Hematopoietic multipotent progenitor cell treated with erythropoietin and hydrocortisone succinate and interleukin-3 and kit ligand, for 8 days (in vitro differentiated cells): ENCODE measurements around the gene CALD1.

Source experiments
- DNase-seq: peaks from one replicate; pipeline ENCODE4 v3.0.0-alpha.2; 2015

The CALD1 gene

DNA sequence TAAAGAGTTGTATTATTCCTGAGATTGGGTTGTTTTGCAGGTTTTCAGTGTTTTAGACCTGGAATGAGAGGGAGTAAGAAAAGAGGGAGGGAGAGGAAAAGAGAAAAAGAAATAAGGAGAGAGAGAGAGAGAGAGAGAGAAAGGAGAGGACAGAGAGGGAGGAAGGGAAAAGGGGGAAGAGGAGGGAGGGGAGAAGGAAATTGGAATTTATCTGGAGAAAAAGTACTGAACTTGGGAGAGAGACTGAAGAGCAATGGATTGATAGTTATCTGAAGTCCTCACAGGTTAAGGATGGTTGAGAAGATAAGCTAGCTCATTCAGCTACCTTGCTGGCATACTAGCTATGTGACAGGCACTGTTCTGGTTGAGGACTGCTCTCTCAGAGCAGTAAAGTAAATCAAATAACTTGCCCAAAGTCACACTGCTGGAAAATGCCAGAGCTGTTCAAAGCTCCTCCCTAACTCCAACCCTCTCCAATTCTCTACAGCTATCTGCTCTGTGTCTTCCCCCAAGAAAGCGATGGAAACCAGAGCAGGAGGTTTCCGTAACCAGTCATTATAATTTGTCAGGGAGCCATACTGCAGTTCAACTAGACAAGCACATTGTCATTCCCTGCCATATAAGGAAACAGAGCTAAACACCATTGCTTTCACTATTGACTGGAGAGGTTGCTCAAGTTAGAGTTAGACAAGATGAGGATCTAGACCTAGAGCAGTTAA is 10.7 kb downstream of the CALD1 start:
- no peak for DNase-seq

DNA sequence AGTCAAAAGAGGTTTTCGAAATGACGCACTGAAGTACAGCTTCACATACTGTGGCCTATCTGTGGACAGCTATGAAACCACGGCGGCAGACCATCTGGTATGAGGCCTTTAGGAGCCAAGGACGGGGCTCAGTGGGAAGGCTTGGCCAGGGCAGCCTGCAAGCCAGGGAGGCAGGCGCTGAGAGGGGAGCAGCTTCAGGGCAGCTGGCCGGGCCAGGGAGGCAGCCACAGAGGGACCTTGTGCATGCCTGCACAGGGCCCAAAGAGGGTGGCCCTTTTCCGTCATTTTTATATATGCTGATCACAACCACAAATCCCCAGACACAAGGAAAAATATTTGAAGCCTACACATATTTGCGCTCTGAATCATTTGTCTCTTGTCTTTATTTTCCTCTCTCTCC is 13.5 kb downstream of the CALD1 start:
- no peak for DNase-seq

DNA sequence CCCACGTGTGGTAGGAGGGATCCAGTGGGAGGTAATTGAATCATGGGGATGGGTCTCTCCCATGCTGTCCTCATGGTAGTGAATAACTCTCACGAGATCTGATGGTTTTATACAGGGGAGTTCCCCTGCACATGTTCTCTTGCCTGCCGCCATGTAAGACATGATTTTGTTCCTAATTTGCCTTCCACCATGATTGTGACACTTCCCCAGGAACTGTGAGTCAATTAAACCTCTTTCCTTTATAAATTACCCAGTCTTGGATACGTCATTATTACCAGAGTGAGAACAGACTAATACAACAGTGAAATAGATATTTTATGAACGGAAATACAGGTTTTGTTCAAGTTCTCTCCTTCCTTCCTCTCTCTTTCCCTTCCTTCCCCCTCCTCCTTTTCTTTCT is 15.8 kb downstream of the CALD1 start:
- no peak for DNase-seq

DNA sequence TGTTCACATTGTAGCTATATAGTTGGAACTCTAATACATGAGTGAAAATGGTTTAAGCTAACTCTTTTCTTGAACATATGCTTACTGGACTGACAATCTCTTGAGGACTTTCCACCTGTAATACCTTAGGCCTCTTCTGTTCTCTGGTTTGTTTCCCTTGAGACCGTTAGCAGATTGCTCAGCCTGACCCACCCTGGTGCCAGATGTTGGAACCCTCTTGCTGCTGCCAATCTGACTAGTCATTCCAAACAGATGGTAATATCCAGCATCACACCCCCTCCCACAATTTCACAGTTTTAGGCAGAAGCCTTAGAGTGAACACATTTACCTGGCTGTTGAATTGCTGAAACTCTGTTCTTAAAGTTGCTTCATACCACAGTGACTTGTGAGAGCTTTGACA is 18.7 kb downstream of the CALD1 start:
- no peak for DNase-seq

DNA sequence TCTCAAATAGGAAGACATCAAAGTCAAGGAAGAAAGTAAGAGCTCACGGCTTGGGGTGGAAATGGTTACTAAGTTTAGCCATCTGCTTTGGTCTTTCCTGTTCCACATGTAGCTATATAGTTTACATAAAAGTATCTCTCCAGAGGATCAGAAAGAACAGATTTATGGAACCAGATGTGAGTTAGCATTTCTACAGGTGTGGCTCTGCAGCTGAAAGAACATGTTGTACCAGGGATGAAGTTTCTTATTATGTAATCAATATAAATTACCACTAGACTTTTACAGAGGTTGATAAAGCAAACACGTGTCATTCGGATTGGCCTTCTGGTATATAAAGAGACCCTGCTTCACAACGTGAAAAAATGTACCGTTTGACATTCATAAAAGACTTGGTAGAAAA is 19.9 kb downstream of the CALD1 start:
- DNase-seq, result no peak

DNA sequence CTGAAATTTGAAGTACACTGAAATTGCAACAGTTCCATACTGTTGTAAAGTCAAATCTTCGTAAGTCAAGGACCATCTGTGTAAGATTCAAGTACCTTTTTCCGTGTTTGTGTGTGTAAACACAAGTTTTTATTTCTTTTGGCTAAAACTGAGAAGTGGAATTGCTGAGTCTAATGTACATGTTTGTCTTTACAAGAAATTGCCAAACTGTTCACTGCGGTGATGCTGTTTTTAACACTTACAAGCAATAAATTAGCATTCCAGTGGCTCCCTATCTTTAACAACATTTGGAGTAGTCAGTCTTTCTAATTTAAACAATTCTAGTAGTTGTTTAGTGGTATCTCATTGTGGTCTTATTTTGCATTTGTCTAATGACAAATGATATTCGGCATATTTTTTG is 23.3 kb downstream of the CALD1 start:
- no peak for DNase-seq

DNA sequence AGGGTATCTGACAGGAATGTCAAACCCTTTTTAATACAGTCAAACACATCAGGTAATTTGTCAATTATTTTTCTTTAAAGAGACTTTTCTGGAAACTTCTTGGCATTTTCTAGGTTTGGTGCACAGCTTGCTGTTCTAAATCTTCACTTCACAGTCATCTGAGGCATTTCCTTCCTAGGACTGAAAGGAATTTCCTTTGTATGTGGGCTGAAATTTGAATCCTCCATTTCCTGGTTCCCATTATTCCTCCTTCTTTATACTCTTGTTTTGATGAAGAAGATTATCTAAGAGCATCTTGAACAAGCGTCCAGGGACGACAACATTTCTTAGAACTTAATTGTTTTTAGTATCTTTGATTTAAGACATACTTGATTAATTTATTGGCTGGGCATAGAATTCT is 24.9 kb downstream of the CALD1 start:
- DNase-seq, result no peak

DNA sequence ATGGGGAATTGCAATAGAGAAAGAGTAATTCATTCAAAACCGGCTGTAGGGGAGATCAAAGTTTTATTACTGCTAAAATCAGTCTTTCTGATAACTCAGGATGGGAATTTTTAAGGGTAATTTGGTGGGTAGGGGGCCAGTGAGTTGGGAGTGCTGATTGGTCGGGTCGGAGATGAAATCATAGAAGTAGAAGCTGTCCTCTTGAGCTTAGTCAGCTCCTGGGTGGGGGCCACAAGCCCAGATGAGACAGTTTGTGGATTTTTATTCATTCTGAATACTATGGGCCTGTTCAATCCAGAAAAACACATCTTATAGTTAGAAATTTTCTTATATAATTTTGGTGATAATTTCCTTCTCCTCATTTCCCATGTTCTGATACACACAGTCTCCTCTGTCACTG is 25.4 kb downstream of the CALD1 start:
- no peak for DNase-seq

DNA sequence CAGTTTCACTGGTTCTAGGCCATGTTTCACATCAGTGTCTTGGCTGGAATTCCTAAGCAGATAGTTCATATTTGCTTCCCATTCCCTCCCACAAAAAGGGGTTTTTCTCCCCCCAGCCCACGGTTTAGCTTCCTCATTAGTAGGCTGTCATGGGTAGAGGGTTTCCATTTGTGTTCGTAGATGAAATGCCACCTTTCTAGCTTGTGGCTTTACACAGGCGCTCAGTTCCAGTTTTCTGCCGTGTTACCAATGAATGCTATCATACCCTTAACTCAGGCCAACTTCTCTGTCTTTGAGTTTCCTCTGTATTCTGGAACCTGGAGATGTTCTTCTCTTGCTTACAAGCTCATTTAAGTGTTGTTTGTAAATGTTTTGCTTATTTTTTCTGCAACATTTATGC is 26.8 kb downstream of the CALD1 start:
- DNase-seq, result no peak

DNA sequence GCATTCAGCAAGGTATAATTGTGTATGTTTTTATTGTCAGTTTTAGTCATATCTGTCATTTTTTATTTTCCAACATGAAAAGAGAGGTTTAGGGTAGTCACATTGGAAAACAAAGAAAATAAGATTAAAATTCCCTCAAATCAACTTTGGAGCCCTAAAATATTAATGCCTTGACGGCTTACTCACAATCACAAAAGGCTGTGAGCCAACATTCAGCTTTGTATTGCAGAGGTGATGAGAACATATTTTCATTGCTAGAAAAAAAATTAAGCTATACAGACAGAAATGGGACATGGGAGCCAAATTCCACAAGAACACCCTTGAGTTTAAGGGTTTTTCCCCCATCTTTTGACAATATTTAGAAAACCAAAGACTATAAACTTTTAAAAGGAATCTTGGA is 30.2 kb downstream of the CALD1 start:
- DNase-seq, result no peak

DNA sequence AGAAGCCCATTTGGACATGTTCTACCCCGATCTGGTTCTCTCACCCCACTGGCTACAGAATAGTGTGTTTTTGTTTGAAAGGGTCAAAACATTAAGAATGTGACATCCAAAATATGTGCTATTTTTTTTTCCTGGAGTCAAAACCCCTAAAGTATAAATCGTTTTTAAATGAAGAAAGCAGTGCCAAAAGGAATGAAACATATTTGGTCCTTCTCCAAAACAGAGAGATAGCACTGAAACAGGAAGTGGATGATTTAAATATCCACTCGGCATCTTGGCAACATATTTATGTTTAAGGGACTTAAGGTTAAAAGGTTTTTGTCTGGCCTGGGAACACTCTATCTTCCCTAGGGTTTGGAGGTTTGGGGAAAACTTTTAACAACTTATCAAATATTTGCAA is 32.3 kb downstream of the CALD1 start:
- DNase-seq, result no peak

DNA sequence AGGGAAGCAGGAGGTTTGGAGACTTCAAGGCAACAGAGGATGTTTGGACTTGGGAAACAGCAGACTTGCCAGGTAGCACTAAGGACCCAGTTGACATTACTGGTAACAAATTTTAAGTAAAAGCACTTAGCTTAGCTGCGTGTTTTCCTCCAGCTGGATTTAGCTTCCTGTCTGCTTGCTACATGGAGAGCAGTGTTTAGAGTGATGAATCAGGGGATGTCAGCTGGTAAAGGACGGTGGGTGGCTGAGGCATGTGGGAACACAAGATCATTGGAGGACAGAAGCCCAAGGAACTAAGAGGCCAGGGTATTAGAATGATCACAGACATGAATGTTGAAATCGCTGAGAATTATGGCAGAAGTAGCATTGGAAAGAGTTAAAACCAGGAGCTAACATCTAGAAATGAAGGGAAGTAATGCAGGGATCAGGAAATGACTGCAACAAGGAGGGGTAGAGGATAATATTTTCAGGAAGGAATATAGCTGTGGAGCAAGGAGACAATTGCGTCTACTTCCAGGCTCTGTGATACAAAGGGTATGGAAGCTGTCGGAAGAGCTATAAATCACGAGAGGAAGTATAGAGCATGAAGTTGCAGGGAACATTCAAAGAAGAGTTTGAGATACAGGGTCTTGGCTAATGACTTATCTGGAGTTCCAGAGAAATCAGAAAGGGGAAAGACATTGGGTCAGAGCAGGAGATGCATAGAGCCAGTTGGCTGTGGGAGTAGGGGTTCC is 34.4 kb downstream of the CALD1 start:
- no peak for DNase-seq

DNA sequence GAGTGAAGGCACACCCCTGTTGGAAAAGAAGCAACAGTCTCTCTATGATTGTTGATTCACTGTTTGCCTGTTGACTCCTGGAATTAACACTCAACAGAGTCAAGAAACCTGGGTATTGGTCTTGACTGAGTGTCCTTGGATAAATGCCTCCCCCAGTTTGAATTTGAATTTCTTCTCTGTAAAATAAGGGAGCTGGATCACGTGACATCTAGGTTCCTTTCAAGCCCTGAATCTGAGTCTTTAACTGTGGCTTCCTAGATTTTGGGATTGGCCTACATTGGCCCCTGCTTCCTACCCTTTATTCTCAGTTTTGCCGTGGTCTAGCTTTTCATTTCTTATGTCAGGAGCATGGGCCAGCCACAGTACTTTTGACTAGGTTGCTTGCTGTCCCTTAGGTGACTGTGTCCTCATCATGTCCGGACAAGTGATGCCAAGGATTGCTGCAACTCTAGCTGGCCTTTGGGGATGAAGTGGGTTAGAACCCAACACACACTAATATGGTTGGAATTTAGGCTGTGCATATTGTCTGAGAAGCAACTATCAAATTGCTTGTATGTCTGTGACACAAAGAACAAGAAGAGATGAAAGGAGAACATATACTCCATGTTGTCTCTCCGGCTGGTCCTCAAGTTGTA is 35.4 kb downstream of the CALD1 start:
- no peak for DNase-seq

DNA sequence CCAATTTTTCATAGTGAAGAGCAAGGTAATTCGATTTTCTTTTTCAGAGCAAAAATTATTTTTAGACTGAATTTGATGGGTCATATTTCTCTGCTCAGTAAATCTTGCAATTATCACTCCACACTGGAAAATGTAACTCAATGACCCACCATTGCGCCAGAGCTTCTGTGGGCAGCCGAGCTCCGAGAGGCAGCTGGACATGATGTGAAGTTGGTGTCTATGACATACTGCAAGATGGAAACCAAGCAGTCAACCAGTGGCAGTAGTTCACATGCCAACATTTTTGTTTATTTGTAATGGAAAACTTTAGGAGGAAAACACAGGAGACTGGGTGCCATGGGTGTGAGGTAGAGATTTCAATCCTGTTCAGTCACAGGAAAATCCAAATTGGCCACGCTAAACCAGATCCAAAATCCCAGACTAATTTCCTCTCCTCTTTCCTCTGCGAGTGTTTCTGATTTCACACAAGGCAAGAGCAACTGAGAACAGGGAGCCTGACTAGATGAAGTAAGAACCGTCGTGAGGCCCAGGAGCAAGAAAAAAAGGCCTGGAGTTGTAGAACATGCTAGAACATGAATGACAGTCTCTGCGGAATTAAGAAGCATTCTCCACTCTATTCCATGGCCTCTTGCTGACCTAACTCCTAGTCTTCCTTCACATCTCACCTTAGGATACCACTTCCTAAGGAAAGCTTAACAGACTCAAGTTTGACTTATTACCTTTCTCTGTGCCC is 39.3 kb downstream of the CALD1 start:
- no peak for DNase-seq

DNA sequence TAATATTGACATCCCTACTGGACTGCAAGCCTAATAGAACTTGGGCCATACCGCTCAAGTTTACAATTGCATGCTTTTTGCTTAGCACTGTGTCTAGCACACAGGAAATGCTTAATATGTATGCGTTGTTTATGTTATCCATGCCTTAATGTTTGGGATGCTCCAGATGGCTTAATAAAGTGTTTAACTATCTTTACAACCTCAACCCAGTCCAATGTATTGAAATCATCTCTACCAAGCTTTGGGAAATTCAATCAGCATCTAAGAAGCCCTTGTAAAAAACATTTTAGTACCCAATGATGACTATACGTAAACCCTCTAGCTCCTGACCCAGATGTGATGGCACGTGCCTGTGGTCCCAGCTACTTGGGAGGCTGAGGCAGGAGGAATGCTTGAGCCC is 40.0 kb downstream of the CALD1 start:
- DNase-seq, result no peak

DNA sequence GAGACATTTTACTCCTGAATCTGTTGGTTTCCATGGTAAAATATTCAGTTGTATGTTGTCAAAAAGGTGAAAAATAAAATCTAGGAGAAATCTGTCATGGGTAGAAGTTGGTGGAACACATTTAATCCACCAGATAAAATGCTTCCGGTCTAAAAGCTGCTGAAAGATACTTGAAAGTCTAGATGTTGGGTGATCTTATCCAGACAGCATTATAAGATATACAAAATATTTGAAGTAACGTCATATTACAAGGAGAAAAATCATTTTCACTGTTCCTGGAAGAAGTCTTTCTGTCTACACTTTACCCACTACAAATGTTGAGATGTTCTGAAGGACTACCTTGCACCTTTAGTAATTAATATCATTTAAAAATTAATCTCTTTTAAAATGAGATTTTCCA is 40.9 kb downstream of the CALD1 start:
- no peak for DNase-seq

DNA sequence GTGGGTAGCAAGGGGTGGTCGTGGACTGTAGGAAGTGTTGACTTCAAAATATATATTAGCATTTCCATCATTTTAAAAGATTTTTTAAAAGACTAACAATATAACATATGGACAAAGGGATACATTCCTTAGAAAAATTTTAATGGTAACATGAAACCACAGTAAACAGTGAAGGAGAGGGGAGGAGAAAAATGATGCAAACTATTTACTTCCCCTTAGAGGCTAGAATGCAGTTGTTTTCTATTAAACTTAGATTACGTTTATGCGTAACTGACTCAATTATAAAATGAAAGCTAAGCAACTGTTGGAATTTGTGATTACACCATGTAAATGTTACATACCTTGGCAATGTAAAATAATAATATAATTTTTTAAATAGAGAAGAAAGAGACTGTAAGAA is 41.3 kb downstream of the CALD1 start:
- no peak for DNase-seq

DNA sequence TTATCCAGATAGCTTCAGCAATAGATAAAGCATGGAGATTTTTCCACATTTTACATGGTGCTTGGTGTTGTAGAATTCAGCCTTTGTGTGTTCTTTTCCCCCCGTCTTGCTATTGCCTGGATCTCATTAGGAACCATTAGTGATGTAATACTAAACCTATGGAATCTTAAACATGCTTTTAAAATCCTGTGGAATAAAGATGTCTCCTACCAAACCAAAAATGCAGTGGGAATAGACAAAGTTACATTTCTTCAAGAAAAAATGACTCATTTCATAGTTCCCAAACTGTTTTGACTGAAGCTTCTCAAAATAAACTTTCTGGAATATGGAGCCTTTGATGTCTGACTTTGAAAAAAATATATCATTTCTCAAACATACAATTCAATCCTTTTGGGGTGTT is 44.0 kb downstream of the CALD1 start:
- no peak for DNase-seq

DNA sequence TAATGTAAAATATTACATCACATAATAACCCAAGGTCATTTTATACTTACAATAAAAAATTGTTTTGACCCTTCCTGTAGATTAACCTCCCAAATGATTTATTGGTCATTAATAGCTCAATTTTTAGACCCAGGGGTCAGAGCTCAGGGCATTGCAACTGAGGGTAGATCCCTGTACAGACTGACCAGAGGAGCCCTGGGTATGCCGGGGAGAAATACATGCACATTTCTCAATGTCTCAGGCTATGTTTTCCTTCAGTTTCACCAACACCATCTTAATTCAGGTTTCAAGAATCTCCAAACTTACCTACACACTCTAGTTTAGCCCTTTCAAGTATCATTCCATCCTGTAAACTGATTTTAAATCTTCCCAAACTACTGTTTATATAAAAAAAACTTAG is 46.2 kb downstream of the CALD1 start:
- no peak for DNase-seq

DNA sequence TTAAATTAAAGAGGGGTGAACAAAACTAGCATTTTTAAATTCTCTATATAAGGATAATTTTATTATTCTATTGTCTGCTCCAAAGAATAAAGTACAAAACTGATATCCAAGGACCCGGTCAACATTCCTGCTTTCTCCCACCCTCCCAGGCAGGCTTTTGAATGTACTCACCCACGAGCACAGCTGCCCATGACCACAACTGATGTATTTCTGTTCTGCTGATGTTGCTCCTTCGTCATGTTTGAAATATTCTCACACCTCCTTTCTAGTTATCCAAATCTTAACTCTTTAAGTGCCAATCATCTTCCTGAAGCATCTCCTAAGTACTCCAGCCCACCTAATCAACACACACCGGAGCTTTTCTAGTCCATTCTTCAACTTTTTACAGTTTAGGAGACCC is 46.7 kb downstream of the CALD1 start:
- no peak for DNase-seq

DNA sequence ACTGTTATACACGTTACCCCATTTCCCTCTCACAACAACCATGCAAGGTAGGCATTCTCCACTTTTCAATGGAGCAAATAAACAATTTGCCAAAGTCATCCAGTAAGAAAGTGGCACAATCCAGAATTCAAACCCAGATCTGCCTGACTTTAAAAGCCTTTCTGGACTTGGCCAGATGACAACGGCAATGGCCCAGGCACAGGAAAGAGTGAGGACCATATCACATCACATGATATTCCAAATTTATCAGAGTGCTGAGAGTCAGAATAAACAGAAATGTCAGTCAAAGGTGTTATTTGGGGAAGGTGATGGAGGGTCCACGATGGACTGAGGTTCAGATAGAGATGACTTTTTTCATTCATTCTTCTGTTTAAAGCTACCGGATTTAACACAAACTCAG is 48.0 kb downstream of the CALD1 start:
- no peak for DNase-seq

DNA sequence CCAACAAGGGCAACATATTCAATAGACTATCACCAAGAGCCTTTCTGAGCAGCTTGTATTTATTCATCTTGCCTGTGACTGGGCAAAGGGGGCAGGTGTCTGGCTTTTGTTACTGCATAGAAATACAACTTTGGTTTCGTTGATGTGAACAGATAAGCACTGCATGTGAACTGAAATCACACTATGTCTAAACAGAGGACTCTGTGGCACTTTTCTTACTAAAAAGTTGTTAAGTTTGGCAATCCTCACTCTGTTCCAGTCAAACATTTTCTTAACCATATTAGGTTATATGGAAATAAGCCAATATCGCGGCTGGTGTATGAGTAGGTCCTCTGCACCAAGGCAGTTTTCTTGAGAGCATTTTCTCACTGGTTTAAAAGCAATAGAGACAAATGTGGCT is 48.5 kb downstream of the CALD1 start:
- no peak for DNase-seq

DNA sequence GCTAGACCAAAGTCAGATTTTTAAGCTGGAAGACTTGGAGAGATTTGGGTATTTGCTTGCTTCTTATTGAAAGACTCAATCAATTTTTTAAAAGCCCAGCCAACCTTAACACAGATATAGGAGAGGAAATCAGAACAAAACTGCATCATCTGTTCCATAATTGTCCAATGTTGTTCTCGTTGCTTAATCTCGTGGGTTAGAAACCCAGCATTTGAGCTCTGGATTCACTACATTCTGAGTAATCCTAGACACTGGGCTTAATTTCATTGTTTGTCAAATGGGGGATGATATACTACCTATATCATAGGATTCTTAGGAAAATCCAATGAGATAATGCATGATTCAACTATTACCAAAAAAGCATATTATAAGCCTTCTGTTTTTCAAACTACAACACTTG is 48.9 kb downstream of the CALD1 start:
- DNase-seq, result no peak
